GM12872 (cell line): ENCODE results near the gene IFNA7.
A peak's percentile ranks its signal among the peaks of the same experiment; 100 is the strongest.
"Not testable (repeated sequence)": the region's sequence is repeated elsewhere in the genome, so short reads cannot be mapped to it uniquely, and the experiment has no call there.

Experiments used
- CTCF ChIP-seq: IDR thresholded peaks from 3 replicates; pipeline ENCODE4 v1.5.1; 2011; ENCODE audit warnings: low read depth, mild to moderate bottlenecking, low read length, moderate library complexity; ENCODE audit not compliant: insufficient read depth

Gene IFNA7

DNA sequence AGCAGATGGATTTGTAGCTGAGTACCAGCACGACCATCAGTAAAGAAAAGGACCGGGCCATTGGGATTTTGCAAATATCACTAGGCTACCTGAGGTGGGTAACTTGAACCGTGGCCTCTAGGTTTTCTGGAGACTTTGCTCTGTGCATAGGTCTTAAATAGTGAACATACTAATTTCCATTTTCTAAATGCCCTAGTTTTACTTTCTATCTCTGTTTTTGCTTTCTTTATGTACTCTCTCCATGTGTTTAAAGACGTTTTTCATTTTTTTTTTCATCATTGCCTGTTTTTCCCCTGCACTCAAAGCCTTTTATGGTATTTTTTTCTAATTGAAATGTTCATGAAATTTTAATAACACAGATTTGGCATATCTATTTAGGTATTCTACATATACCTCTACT lies at the start of gene IFNA7:
Gene IFNA7, minus strand, starts transcription at position 101 of the 400 bp plus-strand sequence. Its CDS starts 40 bp downstream, at position 61.
- TF ChIP-seq CTCF: not testable (repeated sequence)

DNA sequence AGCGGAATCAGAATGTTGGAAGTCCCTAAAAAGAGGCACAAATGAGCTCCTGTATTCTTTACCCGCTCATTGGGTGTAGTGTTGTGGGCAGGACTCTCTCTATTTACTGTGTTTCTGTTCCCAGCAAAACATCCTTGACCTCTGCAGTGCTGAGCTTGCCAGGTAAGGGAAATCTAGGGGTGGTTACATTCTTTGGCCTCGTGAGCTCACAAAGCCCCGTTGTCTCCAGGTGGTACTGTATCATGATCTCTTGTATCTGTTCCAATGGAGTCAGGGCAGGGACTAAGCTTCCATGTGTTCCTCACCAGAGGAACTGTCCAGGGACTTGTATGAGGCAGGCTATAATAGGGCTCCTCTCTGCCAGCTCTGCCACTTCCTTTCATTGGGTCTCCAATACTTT lies 49.6 kb upstream of the IFNA7 start:
- TF ChIP-seq CTCF: no peak

DNA sequence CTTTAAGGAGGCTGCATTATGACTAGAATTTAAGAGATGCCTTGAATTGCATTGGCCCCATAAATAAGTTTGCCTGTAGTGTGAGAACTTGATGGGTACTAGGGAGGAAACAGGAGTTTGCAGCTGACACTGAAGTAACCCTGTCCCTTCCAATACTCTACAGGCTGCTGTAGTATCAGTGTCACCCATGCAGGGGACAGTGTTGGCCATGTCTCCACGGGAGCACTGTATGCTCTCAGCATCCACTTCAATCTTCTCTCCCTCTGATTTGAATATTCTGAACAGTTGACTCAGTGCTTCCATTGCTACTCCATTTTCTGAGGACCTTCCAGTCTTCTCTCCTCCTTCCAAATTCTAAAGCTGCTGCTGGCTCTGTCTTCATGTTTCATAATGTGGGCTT lies 49.2 kb upstream of the IFNA7 start:
- peak; percentile 40; the same call in 1 of the 3 replicates for TF ChIP-seq CTCF

DNA sequence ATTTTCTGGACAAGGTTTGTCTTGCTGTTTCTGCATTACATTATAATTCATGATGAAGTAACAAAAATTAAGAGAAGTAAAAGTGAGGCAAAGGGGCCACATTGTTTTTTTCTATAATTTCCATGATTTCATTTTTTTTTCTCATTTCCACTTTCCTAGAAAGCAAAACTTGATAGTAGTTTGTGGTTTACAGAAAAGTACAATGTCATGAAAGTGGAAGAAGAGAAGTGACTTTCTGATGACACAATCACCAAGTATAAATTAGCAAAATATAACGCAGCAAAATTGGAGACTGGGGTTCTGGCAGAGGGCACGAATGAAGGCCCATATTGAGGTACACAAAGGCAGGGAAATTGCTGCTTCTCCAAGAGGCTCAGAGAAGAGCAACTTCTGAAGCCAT lies 42.8 kb upstream of the IFNA7 start:
- TF ChIP-seq CTCF: no peak

DNA sequence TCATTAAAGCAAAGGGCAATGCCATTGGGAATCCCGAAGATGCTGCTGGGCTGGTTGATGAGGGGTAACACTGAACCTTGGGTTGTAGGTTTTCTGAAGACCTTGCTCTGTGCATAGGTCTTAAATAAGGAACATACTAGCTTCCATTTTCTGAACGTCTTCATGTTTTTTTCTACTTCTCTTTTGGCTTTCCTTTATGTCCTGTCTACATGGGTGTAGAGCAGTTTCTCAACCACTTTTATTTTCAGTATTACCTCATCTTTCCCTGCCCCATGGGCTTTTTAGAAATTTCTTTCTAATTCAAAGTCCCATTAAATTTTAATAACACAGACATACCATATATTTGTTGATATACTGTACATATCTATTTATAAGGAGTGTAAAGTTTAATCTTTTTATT lies 37.9 kb upstream of the IFNA7 start, which contains the start of gene IFNA14:
Gene IFNA14, minus strand, starts transcription at position 95 of the 400 bp plus-strand sequence. Its CDS starts 70 bp downstream, at position 25.
- no peak for TF ChIP-seq CTCF

- TF ChIP-seq CTCF: peak; percentile 77
Measured at GRCh38 chr9:21235468-21236359, 33.7 kb upstream of the IFNA7 start.

DNA sequence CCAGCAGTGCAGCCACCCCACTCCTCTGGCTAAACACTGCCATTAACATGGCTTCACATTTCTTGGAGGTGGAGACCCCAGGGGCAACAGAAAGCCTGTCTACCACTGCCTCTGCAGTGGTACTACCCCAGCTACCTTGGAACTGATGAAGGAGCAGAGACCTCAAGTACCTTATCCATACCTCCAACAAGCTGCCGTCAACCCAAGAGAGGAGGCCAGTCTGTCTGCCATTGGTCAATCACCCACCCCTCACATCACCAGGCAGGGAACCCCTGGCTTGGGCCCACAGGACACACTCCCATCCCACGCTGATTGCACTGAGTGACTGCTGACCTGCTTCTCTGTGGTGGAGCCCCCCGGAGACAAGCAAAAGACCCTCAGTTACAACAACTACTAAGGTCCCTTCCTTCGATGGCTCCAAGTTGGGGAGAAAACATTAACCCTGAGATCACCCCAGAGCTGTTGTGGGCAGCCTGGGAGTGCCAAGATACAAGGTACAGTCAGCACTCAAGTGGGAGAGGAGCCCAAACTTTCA lies 32.2 kb upstream of the IFNA7 start:
- no peak for TF ChIP-seq CTCF
